GM21367 (cell line): ENCODE measurements around the gene SMARCAL1.
A peak's percentile ranks its signal among the peaks of the same experiment; 100 is the strongest.

ENCODE experiments used
- ATAC-seq: cut with Tn5 transposase; IDR thresholded peaks from one replicate; pipeline ENCODE4 v1.9.1; 2021; ENCODE audit not compliant: unreplicated experiment

Gene SMARCAL1

GRCh38 chr2:216392018-216392562, 20.2 kb upstream of the SMARCAL1 start:
- ATAC-seq, result no peak

- ATAC-seq, result no peak
Measured at GRCh38 chr2:216392945-216393840, 19.1 kb upstream of the SMARCAL1 start.

DNA sequence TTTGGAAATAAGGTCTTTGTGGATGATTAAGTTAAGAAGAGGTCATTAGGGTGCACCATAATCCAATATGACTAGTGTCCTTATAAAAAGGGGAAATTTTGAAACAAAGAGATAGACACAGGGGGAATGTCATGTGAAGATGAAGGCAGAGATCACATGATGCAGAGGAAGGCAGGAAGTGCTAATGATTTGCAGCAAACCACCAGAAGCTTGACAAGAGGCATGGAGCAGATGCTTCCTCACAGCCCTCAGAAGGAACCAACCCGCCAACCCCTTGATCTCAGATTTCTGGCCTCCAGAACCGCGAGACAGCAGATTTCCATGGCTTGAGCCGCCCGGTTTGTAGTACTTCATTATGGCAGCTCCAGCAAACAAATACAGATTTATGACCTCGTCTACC, 17.4 kb upstream of the SMARCAL1 start:
- ATAC-seq, result no peak

DNA sequence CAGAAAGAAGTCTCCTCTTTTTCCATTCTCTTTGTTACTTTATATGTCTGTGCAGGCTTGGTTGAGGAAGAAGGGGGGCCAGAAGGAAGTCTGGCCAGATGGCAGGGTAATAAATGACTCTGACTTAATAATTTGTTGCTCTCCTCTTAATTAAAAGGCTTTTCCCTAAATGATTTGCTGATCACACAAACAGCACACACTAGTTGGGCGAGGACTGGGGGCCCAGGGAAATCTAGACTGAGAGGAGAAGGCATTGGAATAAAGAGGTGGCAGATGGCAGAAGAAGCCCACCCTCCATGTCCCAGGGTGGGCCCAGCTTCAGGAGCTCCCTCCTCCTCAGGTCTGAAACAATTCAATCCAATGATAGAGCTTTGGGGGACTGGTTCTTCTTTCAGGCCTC, 12.7 kb upstream of the SMARCAL1 start:
- ATAC-seq, result no peak

GRCh38 chr2:216402751-216403150, 9.5 kb upstream of the SMARCAL1 start:
- no peak for ATAC-seq

GRCh38 chr2:216404010-216404618, 8.2 kb upstream of the SMARCAL1 start:
- peak; percentile 70 for ATAC-seq

DNA sequence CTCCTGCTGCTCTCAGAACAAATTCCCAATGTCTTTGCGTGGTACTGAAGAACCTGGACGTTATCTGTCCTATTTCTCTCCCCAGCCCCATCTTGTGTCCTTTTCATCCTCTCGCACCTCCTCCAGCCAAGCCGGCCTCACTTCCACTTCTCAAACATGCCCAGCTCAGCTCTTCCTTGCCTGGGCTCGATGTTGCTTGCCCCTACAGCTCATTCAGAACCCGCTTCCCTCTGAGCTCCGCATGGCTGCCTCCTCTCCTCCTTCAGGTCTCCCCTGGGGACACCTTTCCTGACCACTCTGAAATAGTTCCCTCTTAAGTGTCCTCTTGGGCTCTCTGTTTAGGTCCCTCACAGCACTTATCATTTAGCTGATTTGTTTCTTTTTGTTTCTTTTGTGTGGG, 6.7 kb upstream of the SMARCAL1 start:
- no peak for ATAC-seq

DNA sequence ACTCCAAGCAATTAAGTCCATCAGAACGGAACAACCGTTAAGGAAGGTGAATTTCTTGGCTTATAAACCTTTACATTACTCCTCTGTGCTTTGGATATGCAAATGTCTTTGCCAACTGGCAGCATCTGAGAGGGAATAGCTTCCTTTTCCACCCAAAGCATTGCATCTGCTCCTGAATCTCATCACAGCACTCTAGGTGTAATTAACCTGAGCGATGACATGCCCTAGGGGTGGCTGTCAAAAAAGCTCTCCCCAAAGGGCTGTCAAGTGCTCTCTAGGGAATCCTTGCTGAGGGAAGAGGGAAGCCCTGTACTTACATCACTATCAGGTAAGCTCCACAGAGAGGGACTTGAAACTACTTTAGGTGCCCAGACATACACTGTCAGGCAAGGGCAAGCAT, 5.5 kb upstream of the SMARCAL1 start:
- ATAC-seq, result no peak

DNA sequence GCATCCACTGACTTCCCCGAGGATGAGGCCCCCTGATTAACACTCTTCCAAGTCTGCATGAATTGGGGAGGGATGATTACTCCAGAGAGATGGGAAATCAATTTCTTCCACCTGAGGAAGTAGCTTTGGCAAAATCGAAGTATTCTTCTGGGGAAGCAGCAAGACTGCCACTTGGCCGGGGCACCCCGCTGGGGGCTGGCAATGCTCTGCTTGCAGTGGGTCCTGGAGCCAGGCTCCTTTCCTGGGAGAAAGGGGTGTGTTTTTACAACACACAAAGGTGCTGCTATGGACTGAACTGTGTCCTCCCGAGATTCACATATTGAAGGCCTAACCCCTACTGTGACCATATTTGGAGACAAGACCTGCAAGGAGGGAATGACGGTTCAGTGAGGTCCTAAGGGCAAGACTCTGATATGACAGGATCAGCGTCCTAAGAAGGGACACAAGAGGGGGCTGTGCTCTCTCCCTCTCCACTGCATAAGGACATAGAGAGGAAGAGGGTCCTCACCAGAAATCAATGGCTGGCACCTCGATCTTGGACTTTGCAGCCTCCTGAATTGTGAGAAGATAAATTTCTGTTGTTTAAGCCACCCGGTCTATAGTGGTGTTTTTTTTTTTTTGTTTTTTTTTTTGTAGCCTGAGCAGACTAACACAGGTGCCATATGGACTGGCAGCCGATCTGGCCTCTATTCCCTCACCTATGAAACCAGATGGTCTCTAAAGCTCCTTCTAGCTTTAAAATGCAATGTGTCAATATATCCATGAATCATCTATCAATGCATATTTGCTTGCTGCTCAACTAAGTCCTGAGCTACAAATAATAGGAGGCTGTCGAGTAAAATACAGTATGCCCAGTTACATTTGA, 3.6 kb upstream of the SMARCAL1 start:
- no peak for ATAC-seq

DNA sequence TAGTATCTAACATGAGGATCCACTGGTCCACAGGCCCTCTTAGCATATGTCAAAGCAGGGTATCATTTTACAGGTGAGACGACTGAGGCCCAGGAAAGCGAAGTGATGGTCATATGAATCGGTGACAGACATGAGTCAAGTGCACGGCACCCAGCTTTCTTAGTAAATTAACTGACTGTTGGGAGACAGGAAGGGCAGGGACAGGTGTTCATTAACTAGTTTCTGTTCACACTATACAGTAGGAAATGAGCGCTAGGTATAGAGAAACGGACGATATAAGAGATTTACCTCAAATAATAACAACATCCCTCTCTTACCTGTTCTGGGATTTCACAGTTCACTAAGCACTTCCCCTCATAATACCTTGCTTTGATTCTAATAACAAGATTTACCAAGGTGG, 1.7 kb upstream of the SMARCAL1 start:
- no peak for ATAC-seq

DNA sequence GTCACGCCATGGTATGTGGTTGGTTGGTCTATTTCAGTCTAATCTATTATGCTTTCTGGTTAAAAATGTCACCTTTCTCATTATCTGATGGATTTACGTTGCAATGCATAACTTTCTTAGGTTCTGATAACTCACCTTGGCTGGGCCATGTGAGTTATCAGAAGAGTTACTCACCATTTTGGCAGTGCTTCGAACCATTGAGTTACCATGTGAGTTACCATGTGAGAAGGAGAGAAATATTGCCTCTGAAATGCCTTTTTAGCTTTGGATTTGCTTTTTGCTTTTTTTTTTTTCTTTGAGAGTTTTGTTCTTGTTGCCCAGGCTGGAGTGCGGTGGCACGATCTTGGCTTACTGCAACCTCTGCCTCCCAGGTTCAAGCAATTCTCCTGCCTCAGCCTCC, 1.6 kb downstream of the SMARCAL1 start:
- ATAC-seq, result no peak

- no peak for ATAC-seq
Measured at GRCh38 chr2:216414772-216415319, 2.6 kb downstream of the SMARCAL1 start.

DNA sequence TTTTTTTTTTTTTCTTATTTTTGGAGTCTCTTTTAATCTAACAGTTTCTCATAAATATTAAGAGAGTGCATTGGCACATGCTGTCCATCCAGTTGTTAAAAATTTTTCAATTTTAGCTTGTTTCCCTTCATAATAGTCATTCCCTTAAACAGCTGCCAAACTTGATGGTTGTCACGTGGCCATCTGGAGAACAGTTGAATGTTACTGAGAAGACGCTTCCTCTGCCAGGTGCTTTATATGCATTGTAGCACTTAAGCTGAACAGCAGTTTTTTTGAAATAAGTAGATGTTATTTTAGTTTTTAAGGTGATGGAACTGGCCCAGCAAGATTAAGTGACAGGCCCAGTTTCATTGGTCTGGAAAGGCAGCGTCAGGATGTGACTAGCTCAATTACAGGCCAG, 3.3 kb downstream of the SMARCAL1 start:
- no peak for ATAC-seq

- ATAC-seq, result no peak
Measured at GRCh38 chr2:216416571-216417307, 4.5 kb downstream of the SMARCAL1 start.

DNA sequence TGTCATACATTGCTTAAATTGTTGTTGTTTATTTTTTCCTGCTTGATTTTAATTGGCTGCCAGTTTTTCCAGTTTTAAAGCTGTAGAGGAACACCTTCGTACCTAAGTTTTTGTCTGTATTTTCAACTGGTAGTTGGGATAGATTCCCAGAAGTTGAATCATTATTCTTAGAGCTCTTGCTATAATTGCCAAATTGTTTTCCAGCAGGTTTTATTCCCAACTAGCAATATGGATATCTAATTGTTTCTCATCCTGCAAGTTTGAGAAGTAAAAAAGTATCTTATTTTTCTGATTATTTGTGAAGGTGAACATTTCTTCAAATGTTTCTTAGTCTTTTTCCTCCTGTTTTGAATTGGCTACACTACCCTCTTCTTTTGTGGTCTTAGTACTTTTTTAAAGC, 6.7 kb downstream of the SMARCAL1 start:
- ATAC-seq, result no peak

DNA sequence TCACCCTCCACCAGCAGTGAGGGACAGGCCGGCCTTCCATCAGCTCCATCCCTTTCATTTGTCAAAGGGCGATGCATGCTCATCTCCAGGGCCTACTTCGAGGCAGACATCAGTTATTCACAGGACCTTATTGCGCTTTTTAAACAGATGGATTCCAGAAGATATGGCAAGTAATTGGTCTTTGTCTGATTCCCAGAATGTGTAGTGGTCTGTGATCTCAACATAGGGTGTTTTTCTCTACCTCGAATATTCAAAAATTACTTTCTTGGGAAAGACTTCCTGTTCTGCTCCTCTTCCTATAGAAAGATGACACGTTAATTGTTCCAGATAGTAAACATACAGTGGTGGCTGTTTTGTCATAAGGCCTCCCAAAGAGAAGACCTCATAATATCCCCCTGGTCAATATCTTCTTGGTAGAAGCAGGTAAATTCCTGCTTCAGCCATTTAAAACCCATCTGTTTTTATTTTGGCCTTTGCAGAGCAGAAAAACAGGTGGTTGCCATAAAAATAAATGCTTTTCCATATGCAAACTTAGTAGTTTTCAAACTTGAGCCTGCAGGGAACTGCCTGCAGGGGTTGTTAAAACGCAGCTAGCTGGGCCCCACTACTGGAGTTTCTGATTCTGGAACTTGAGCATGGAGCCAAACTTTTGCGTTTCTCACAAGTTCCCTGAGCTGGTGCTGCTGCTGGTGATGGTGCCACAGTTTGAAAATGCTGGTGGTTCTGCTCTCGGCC, 8.2 kb downstream of the SMARCAL1 start:
- no peak for ATAC-seq

DNA sequence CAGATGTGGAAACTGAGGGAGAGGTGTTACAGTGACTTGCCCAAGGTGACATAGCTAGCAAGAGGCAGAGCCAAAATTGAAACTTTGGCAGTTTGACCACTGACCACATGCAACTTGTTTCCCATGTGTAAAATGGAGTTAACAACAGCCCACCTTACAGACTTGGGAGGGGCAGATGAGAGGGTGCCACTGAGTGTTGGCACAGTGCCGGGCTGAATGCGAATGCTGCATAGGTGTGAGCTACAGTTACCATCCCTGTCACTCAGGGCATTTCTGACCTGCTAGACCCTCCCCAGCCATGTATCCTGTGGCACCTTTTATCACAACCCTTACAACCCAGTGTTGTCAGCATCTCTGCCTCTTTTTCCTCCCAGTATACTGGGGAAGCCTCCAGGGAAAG, 10.8 kb downstream of the SMARCAL1 start:
- no peak for ATAC-seq

- no peak for ATAC-seq
Measured at GRCh38 chr2:216424274-216424673, 12.0 kb downstream of the SMARCAL1 start.

DNA sequence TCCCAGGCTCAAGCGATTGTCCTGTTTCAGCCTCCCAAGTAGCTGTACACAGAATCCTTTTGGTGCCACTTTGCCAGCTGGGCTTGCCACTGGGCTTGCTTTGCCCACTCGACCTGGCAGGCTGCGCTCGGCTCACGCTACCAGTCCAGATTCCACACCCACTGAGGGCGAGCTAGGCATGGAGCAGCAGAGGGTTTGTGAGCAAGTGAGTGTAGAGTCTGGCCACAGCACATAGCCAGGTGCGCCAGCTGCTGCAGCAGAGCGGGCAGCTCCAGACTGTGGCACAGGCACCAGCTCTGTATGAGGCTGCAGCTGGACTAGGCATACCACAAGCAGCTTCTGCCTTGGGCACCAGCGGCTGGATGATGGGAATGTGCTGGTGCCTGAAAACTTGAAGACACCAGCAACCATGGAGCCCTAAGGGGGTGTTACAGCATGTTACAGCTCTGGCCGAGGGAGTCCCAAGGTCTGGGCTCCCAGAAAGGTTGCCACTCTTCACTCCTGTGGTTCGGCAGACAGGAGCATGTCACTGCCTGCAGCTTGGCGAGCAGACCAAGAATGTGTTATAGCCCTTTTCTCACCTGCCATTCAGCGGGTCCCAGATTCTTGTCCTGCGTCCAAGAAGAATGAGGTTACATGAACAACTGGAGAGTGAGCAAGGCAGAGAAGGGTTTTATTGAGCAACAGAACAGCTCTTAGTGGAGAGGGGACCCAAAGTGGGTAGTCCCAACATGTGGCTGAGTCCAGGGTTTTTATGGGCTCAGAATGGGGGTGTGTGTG, 12.9 kb downstream of the SMARCAL1 start:
- no peak for ATAC-seq
